H1 (cell line): ENCODE measurements around the gene KLHL3. TPM values are rescaled to one million over a fixed set of nuclear protein-coding genes. Genes with fewer than 3 reads are reported as not detected.

ENCODE experiments used
- CTCF ChIA-PET: fragments of 300-600 bp; sonication (Branson Sonifier 250); formaldehyde crosslinking; loops from one replicate; lab custom pipeline; 2021; ENCODE audit not compliant: partially characterized antibody; lab: Charles Lee
- POLR2A ChIA-PET: fragments of 300-600 bp; sonication (Branson Sonifier 250); formaldehyde crosslinking; loops from one replicate; lab custom pipeline; 2021; ENCODE audit warnings: inconsistent platforms; ENCODE audit not compliant: partially characterized antibody; lab: Charles Lee
- DNase-seq, 2 experiments: peaks; one replicate each; pipeline versions ENCODE4 v3.0.0 to v3.0.0-alpha.2; 2010 to 2022; ENCODE audit warnings: low spot score in 2 of 2, low read depth in 1 of 2, mixed read lengths in 1 of 2
- FAIRE-seq: peaks from 2 replicates; lab custom pipeline; 2011; peaks lifted over from hg19 to GRCh38; lab: Jason Lieb, UNC
- H2AFZ ChIP-seq: 2 replicates; pipeline ENCODE4 v1.8.1; 2012; ENCODE audit warnings: low read length, inconsistent platforms
- H2AK5ac ChIP-seq: 2 replicates; pipeline ENCODE4 v1.6.1; 2013; ENCODE audit warnings: low read depth, low read length
- H2BK120ac ChIP-seq: replicated peaks from 2 replicates; pipeline ENCODE3; 2013; ENCODE audit warnings: low read depth, low read length, inconsistent platforms
- H2BK12ac ChIP-seq: 2 replicates; pipeline ENCODE4 v1.6.1; 2013; ENCODE audit warnings: low read depth, low read length
- H2BK15ac ChIP-seq: 2 replicates; pipeline ENCODE4 v1.6.1; 2013; ENCODE audit warnings: low read length
- H2BK20ac ChIP-seq: 2 replicates; pipeline ENCODE4 v1.6.1; 2013; ENCODE audit warnings: low read length
- H2BK5ac ChIP-seq: 2 replicates; pipeline ENCODE4 v1.6.1; 2013; ENCODE audit warnings: low read depth, low read length
- H3K14ac ChIP-seq: 2 replicates; pipeline ENCODE4 v1.6.1; 2013; ENCODE audit warnings: inconsistent platforms; ENCODE audit not compliant: insufficient read length
- H3K18ac ChIP-seq: 2 replicates; pipeline ENCODE4 v1.6.1; 2013; ENCODE audit warnings: low read length; ENCODE audit errors: extremely low read depth
- H3K23ac ChIP-seq: 2 replicates; pipeline ENCODE4 v1.6.1; 2013; ENCODE audit warnings: inconsistent platforms; ENCODE audit not compliant: insufficient read length
- H3K23me2 ChIP-seq: 2 replicates; pipeline ENCODE4 v1.6.1; 2013; ENCODE audit warnings: low read depth, low read length
- H3K27ac ChIP-seq: 2 replicates; pipeline ENCODE4 v1.6.1; 2011; ENCODE audit warnings: low read depth, low read length, inconsistent platforms
- H3K27me3 ChIP-seq, 4 experiments: replicated peaks in 1 of 4; 1 replicate in 1 of 4; 2 replicates in 3 of 4; pipeline versions ENCODE4 v1.6.1 to v1.8.1; 2011 to 2013; ENCODE audit warnings: low read length in 3 of 4, mild to moderate bottlenecking in 3 of 4, inconsistent platforms in 2 of 4, mixed read lengths in 2 of 4, moderate library complexity in 1 of 4; ENCODE audit not compliant: control insufficient read depth in 3 of 4, insufficient read depth in 3 of 4; ENCODE audit errors: extremely low read depth in 1 of 4
- H3K36me3 ChIP-seq, 4 experiments: 2 replicates each; pipeline versions ENCODE4 v1.6.1 to v1.8.1; 2011 to 2013; ENCODE audit warnings: mild to moderate bottlenecking in 4 of 4, low read length in 3 of 4, moderate library complexity in 2 of 4, control low read depth in 1 of 4, inconsistent platforms in 1 of 4; ENCODE audit not compliant: insufficient read depth in 4 of 4, control insufficient read depth in 2 of 4
- H3K4ac ChIP-seq: replicated peaks from 2 replicates; pipeline ENCODE3; 2013; ENCODE audit warnings: low read length, low read depth, mixed read lengths, inconsistent platforms; ENCODE audit not compliant: insufficient read length
- H3K4me1 ChIP-seq, 4 experiments: replicated peaks in 1 of 4; 1 replicate in 1 of 4; 2 replicates in 3 of 4; pipeline versions ENCODE4 v1.6.1 to v1.8.1; 2011 to 2013; ENCODE audit warnings: low read length in 3 of 4, inconsistent platforms in 2 of 4, mixed read lengths in 1 of 4; ENCODE audit not compliant: insufficient read depth in 4 of 4, control insufficient read depth in 3 of 4
- H3K4me2 ChIP-seq, 2 experiments: 2 replicates each; pipeline versions ENCODE4 v1.6.1 to v1.8.1; 2011 to 2013; ENCODE audit warnings: low read depth in 2 of 2, low read length in 2 of 2, control low read depth in 1 of 2, inconsistent platforms in 1 of 2, mild to moderate bottlenecking in 1 of 2; ENCODE audit not compliant: insufficient read depth in 1 of 2
- H3K4me3 ChIP-seq, 4 experiments: fragments of 200-600, 300-600 bp in 1 of 4; sonication (generic), shearing (Covaris generic), sonication (Bioruptor Twin) in 1 of 4; 2 replicates each; pipeline versions ENCODE4 v1.5.1 to v1.8.1; 2011 to 2016; ENCODE audit warnings: low read length in 4 of 4, low read depth in 3 of 4, control low read depth in 2 of 4, inconsistent platforms in 2 of 4, mild to moderate bottlenecking in 2 of 4, mixed read lengths in 1 of 4, moderate library complexity in 1 of 4; ENCODE audit not compliant: insufficient read depth in 2 of 4; ENCODE audit errors: extremely low read depth in 1 of 4
- H3K56ac ChIP-seq: replicated peaks from 2 replicates; pipeline ENCODE3; 2013; ENCODE audit warnings: low read depth, mild to moderate bottlenecking, mixed read lengths, low read length, inconsistent platforms; ENCODE audit not compliant: insufficient read length
- H3K79me1 ChIP-seq: 2 replicates; pipeline ENCODE4 v1.6.1; 2013; ENCODE audit warnings: low read depth, low read length, control low read depth
- H3K79me2 ChIP-seq, 2 experiments: 2 replicates each; pipeline versions ENCODE4 v1.6.1 to v1.8.1; 2012 to 2013; ENCODE audit warnings: low read length in 2 of 2, mild to moderate bottlenecking in 2 of 2, inconsistent platforms in 1 of 2; ENCODE audit not compliant: insufficient read depth in 2 of 2, control insufficient read depth in 1 of 2
- H3K9ac ChIP-seq, 4 experiments: replicated peaks in 1 of 4; 1 replicate in 1 of 4; 2 replicates in 3 of 4; pipeline versions ENCODE4 v1.6.1 to v1.8.1; 2011 to 2013; ENCODE audit warnings: low read depth in 3 of 4, low read length in 3 of 4, control low read depth in 2 of 4, mild to moderate bottlenecking in 2 of 4, moderate library complexity in 2 of 4, inconsistent platforms in 1 of 4; ENCODE audit errors: extremely low read depth in 1 of 4
- H3K9me3 ChIP-seq, 2 experiments: 2 replicates each; pipeline versions ENCODE4 v1.6.1 to v1.8.1; 2012 to 2013; ENCODE audit warnings: mild to moderate bottlenecking in 2 of 2, moderate library complexity in 2 of 2, control low read depth in 1 of 2, inconsistent platforms in 1 of 2, low read depth in 1 of 2, low read length in 1 of 2, mixed read lengths in 1 of 2; ENCODE audit not compliant: insufficient read depth in 2 of 2
- H4K20me1 ChIP-seq, 2 experiments: replicated peaks in 1 of 2; 2 replicates each; pipeline versions ENCODE3 to v1.8.1; 2011 to 2013; ENCODE audit warnings: inconsistent platforms in 2 of 2, low read length in 2 of 2, mild to moderate bottlenecking in 1 of 2; ENCODE audit not compliant: insufficient read depth in 2 of 2, control insufficient read depth in 1 of 2
- H4K5ac ChIP-seq: 2 replicates; pipeline ENCODE4 v1.6.1; 2013; ENCODE audit warnings: low read length, low read depth, mixed read lengths, inconsistent platforms; ENCODE audit not compliant: insufficient read length
- H4K8ac ChIP-seq: 2 replicates; pipeline ENCODE4 v1.8.0; 2013; ENCODE audit warnings: mild to moderate bottlenecking, moderate library complexity, low read length, inconsistent platforms; ENCODE audit not compliant: insufficient read depth; ENCODE audit errors: extremely low read depth
- H4K91ac ChIP-seq: replicated peaks from 2 replicates; pipeline ENCODE3; 2013; ENCODE audit warnings: low read length, mixed read lengths, inconsistent platforms; ENCODE audit not compliant: insufficient read length
- BCL11A ChIP-seq, 2 experiments: IDR thresholded peaks; one replicate each; pipeline ENCODE4 v1.6.1; 2011; ENCODE audit warnings: low read depth in 2 of 2, low read length in 2 of 2, mild to moderate bottlenecking in 2 of 2
- SIN3A ChIP-seq, 2 experiments: IDR thresholded peaks in 1 of 2; conservative IDR thresholded peaks in 1 of 2; 2 replicates each; pipeline ENCODE4 v1.6.1; 2011 to 2012; ENCODE audit warnings: low read length in 2 of 2, improper control_type of control experiment in 1 of 2, low read depth in 1 of 2, mild to moderate bottlenecking in 1 of 2
- WGBS, 2 experiments: shearing (Covaris generic) in 1 of 2; methylation state at CpG; one replicate each; pipeline versions ENCODE4 v1.1.6 to v1.1.7; 2013 to 2015; ENCODE audit warnings: low lambda C conversion rate in 2 of 2, mixed read lengths in 2 of 2, inconsistent platforms in 1 of 2, low coverage in 1 of 2, missing lambda C conversion rate in 1 of 2; ENCODE audit not compliant: insufficient replicate concordance in 2 of 2, insufficient coverage in 1 of 2, insufficient read length in 1 of 2; ENCODE audit errors: extremely low coverage in 1 of 2, missing lambda C conversion rate in 1 of 2; 5-methylcytosine and 5-hydroxymethylcytosine counted together
- polyA plus RNA-seq, 7 experiments: library from polyadenylated mRNA; depleted of rRNA in 3 of 7; stranded (reverse) in 5 of 7; unstranded in 2 of 7; fragments of >200 nt in 5 of 7; fragments of 200-250 nt in 2 of 7; gene quantifications; 1 replicate in 5 of 7; 2 replicates in 1 of 7; 4 replicates in 1 of 7; pipeline versions ENCODE4 v1.2.1 to v1.2.3, GENCODE V29; 2011 to 2013; ENCODE audit warnings: missing spikeins in 2 of 7, mixed read lengths in 2 of 7
- total RNA-seq: library from RNA; stranded (reverse); fragmentation: NEBNext Ultra II Directional; extraction: Animal tissue kit (Norgen Biotek cat#: 25700); gene quantifications from 2 replicates; pipeline ENCODE4 v1.2.1, GENCODE V29; 2021

The KLHL3 gene
- total and polyA plus RNA-seq, 2 of the 8 experiments (the other 6 are each of a cell fraction or from before 2014, with no cell fraction given), result 7.4 to 13.7 TPM

- Histone ChIP-seq H3K9me3 (peaks cover 0 to 2% of the 10 kb centered on the region in 2 experiments; a peak in 1 of 4 replicates), H3K14ac (no peak overlapping the region), H3K9ac (no peak overlapping the region), H4K5ac (no peak overlapping the region), H3K4me3 (no peak overlapping the region), H3K36me3 (no peaks in the 10 kb centered on the region), H3K18ac (no peak overlapping the region), H2BK20ac (no peak overlapping the region), H3K27ac (no peak overlapping the region), H3K79me2 (no peaks in the 10 kb centered on the region), H2BK120ac (no peak overlapping the region), H2AK5ac (no peak overlapping the region), H2AFZ (no peak overlapping the region), H3K27me3 (no peaks in the 10 kb centered on the region), H4K8ac (no peak overlapping the region), H3K4me2 (no peak overlapping the region), H4K20me1 (no peaks in the 10 kb centered on the region), H2BK5ac (no peak overlapping the region), H2BK12ac (no peak overlapping the region), H4K91ac (no peak overlapping the region), H3K79me1 (no peaks in the 10 kb centered on the region), H2BK15ac (no peak overlapping the region)
- WGBS, 2 experiments, result 71% methylated on average over 2 of the region's 2 CpGs; no CpG with 5 or more reads in 1 of the 2 experiments
- DNase-seq, result no peak
- CTCF ChIA-PET, result interaction anchor here (1.1 to 2.4 kb wide), 3 partner anchors 10 to 300 kb away, joined by 3 to 7 read pairs (median 7); no protein-coding TSS in a partner anchor
- no peak for TF ChIP-seq BCL11A (IDR thresholded peaks at IDR 0.05; ENCODE audit: low read depth in 2 of 2, low read length in 2 of 2)
- peak in 1 of 2 experiments; percentile 41; a peak in 1 of 4 replicates for TF ChIP-seq SIN3A (conservative IDR thresholded peaks at IDR 0.05 in 1 of 2, IDR thresholded peaks at IDR 0.05 in 1 of 2; ENCODE audit: low read depth in 1 of 2, low read length in 2 of 2)
- TF ChIP-seq, all 59 proteins: peak for 1
- no peak overlapping the region for H3K4ac ChIP-seq
- POLR2A ChIA-PET, result no interaction called here
- no peaks in the 10 kb centered on the region for H3K23me2 ChIP-seq
- no peak overlapping the region for H3K56ac ChIP-seq
- no peak overlapping the region for H3K23ac ChIP-seq
- FAIRE-seq, result no peak
- H3K4me1 ChIP-seq, result no peaks in the 10 kb centered on the region
Measured at GRCh38 chr5:137594717-137595116, 141.2 kb downstream of the KLHL3 start.
